ENCODE results near the gene BCL11A.

- no peak for TF ChIP-seq CTCF (IDR thresholded peaks at IDR 0.05; ENCODE audit: low read depth, low read length, poor library complexity, severe bottlenecking)
- TF ChIP-seq EZH2phosphoT487 (IDR thresholded peaks at IDR 0.05; ENCODE audit: borderline replicate concordance, low read length) = no peak
Observed at GRCh38 chr2:60426341-60426740, 127.1 kb downstream of the BCL11A start.

All from DOHH2 (cell line).